Activated T-helper 17 cell treated with anti-CD3 and anti-CD28 coated beads, Interleukin-2, amount 50 U/mL, for 72 hours (primary cell): ENCODE measurements around the gene NR2F6. TPM values are rescaled to one million over a fixed set of nuclear protein-coding genes. Genes with fewer than 3 reads are reported as not detected.
"Not testable (repeated sequence)": the region's sequence is repeated elsewhere in the genome, so short reads cannot be mapped to it uniquely, and the experiment has no call there.

Source experiments
- ATAC-seq: fragments of 150-1000 bp; cut with Tn5 transposase; replicated peaks from 2 replicates; pipeline ENCODE4 v1.10.0; 2021; ENCODE audit warnings: mild to moderate bottlenecking, moderate library complexity
- H3K27ac Mint-ChIP-seq: one replicate; pipeline ENCODE4 v1.8.0; 2022; ENCODE audit warnings: mixed read lengths
- H3K27me3 Mint-ChIP-seq: one replicate; pipeline ENCODE4 v1.8.0; 2022; ENCODE audit warnings: mixed read lengths
- H3K36me3 Mint-ChIP-seq: one replicate; pipeline ENCODE4 v1.8.0; 2022; ENCODE audit warnings: low read depth, mild to moderate bottlenecking, mixed read lengths
- H3K4me1 Mint-ChIP-seq: one replicate; pipeline ENCODE4 v1.8.0; 2022; ENCODE audit warnings: mixed read lengths
- H3K4me3 Mint-ChIP-seq: one replicate; pipeline ENCODE4 v1.8.0; 2022; ENCODE audit warnings: mild to moderate bottlenecking, mixed read lengths
- H3K9me3 Mint-ChIP-seq: one replicate; pipeline ENCODE4 v1.8.0; 2022; ENCODE audit warnings: mixed read lengths
- total RNA-seq, 2 donors: library from RNA; stranded (reverse); gene quantifications; one replicate each; pipeline ENCODE4 v1.2.3, GENCODE V29; 2022

NR2F6 gene
- total RNA-seq, 2 donors from 2014 or later: 6.8 to 9.2 TPM

DNA sequence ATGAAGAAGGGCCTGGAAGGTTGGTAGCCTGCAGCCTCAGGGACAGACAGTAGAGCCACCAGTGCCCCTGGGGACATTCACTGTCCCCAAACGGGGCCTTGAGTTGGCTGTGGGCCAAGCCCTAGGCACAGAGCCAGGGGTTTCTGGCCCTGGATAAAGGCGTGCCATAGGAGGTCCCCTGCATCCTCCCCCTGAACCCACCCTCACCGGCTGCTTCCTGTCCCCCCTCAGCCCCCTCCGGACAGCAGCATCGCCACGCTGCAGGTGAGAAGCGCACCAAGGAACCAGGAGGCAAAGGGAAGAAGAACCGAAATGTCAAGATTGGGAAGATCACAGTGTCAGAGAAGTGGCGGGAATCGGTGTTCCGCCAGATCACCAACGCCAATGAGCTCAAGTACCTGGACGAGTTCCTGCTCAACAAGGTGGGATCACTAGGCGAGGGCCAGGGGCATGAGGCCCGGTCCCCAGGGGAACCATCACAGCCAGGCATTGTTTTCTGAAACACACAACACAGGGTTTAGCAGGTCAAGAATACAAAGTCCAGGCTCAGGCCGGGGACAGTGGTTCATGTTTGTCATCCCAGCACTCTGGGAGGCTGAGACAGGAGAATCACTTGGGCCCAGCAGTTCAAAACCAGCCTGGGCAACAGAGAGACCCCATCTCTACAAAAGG is 45.2 kb downstream of the NR2F6 start:
- no peaks in the 10 kb centered on the region for H3K27me3 Mint-ChIP-seq
- no peak overlapping the region for H3K4me3 Mint-ChIP-seq
- peaks cover 97% of the 10 kb centered on the region for H3K36me3 Mint-ChIP-seq
- no peak overlapping the region for H3K27ac Mint-ChIP-seq
- no peaks in the 10 kb centered on the region for H3K9me3 Mint-ChIP-seq
- no peak for ATAC-seq
- peaks cover 11% of the 10 kb centered on the region for H3K4me1 Mint-ChIP-seq

DNA sequence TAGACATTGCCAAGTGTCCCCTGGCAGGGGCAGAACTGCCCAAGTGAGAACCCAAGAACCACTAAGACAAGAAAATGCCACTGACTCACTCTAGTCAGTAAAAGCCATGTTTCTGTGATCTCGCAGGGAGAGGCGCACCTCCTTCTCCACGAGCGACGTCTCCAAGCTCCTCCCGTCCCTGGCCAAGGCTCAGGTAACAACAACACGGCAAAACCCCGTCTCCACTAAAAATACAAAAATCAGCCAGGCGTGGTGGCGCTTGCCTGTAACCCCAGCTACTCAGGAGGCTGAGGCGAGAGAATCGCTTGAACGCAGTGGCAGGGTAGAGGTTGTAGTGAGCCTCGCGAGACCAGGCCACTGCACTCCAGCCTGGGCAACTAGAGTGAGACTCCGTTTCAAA is 48.1 kb downstream of the NR2F6 start:
- ATAC-seq: no peak

DNA sequence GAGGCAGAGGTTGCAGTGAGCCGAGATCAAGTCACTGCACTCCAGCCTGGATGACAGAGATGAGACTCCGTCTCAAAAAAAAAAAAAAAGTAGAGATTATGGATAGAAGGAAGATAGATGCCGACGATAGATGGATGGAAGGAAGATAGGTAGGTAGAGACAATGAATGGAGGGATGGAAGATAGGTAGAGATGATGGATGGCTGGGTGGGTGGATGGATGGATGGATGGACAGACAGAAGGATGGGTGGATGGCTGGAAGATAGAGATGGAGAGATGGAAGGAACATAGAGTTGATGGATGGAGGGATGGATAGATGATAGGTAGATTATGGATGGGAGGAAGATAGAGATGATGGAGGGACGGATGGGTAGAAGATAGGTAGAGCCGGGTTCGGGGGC is 49.1 kb downstream of the NR2F6 start:
- ATAC-seq: no peak
- Mint-ChIP-seq H3K4me3 (no peak overlapping the region), H3K36me3 (peaks cover 89% of the 10 kb centered on the region), H3K9me3 (no peaks in the 10 kb centered on the region), H3K27ac (peak overlapping the region; percentile 5), H3K4me1 (peaks cover 11% of the 10 kb centered on the region), H3K27me3 (no peaks in the 10 kb centered on the region)

More for the DNA sequence above, 48.1 kb downstream of the NR2F6 start:
- peaks cover 94% of the 10 kb centered on the region for H3K36me3 Mint-ChIP-seq
- H3K4me3 Mint-ChIP-seq: no peak overlapping the region
- H3K27me3 Mint-ChIP-seq: no peaks in the 10 kb centered on the region
- peaks cover 11% of the 10 kb centered on the region for H3K4me1 Mint-ChIP-seq
- no peaks in the 10 kb centered on the region for H3K9me3 Mint-ChIP-seq
- H3K27ac Mint-ChIP-seq: no peak overlapping the region

DNA sequence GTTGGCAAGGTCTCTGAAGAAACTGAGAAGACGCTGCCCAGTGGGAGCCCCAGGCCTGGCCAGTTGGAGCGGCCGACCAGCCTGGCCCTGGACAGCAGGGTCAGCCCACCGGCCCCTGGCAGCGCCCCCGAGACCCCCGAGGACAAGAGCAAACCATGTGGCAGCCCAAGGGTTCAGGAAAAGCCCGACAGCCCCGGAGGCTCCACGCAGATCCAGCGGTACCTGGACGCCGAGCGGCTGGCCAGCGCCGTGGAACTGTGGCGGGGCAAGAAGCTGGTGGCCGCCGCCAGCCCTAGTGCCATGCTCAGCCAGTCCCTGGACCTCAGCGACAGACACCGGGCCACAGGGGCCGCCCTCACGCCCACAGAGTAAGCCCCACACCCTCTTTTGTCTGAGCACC is 50.6 kb downstream of the NR2F6 start:
- no peak overlapping the region for H3K4me3 Mint-ChIP-seq
- H3K9me3 Mint-ChIP-seq: no peaks in the 10 kb centered on the region
- peaks cover 11% of the 10 kb centered on the region for H3K4me1 Mint-ChIP-seq
- H3K27ac Mint-ChIP-seq: no peak overlapping the region
- peaks cover 86% of the 10 kb centered on the region for H3K36me3 Mint-ChIP-seq
- ATAC-seq: no peak
- H3K27me3 Mint-ChIP-seq: no peaks in the 10 kb centered on the region

DNA sequence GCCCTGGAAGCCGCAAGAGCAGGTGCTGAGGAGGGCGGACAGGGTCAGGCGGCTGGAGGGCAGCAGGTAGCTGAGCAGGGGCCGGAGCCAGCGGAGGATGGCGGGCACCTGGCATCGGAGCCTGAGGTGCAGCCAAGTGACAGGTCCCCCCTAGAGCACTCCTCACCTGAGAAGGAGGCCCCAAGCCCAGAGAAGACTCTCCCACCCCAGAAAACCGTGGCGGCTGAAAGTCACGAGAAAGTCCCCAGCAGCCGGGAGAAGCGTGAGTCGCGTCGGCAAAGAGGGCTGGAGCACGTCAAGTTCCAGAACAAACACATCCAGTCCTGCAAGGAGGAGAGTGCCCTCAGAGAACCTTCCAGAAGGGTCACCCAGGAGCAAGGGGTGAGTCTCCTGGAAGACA is 51.1 kb downstream of the NR2F6 start:
- H3K9me3 Mint-ChIP-seq: no peaks in the 10 kb centered on the region
- H3K4me1 Mint-ChIP-seq: peaks cover 11% of the 10 kb centered on the region
- no peaks in the 10 kb centered on the region for H3K27me3 Mint-ChIP-seq

DNA sequence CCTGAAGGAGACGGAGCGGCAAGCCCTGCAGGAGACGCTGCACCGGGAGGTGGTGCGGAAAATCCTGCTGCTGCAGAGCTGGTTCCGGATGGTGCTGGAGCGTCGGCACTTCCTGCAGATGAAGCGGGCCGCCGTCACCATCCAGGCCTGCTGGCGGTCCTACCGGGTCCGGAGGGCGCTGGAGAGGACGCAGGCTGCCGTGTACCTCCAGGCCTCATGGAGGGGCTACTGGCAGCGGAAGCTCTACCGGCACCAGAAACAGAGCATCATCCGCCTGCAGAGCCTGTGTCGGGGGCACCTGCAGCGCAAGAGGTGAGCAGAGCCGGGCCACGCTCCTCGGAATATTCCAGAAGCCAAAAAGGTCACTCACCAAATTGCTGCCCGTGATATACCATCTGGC is 53.0 kb downstream of the NR2F6 start:
- Mint-ChIP-seq H3K27ac (no peak overlapping the region), H3K36me3 (peaks cover 86% of the 10 kb centered on the region), H3K9me3 (no peaks in the 10 kb centered on the region), H3K27me3 (no peaks in the 10 kb centered on the region), H3K4me1 (peaks cover 11% of the 10 kb centered on the region), H3K4me3 (no peak overlapping the region)
- ATAC-seq: no peak

More for the DNA sequence above, 51.1 kb downstream of the NR2F6 start:
- no peak for ATAC-seq
- Mint-ChIP-seq H3K36me3 (peaks cover 86% of the 10 kb centered on the region), H3K27ac (no peak overlapping the region), H3K4me3 (no peak overlapping the region)

DNA sequence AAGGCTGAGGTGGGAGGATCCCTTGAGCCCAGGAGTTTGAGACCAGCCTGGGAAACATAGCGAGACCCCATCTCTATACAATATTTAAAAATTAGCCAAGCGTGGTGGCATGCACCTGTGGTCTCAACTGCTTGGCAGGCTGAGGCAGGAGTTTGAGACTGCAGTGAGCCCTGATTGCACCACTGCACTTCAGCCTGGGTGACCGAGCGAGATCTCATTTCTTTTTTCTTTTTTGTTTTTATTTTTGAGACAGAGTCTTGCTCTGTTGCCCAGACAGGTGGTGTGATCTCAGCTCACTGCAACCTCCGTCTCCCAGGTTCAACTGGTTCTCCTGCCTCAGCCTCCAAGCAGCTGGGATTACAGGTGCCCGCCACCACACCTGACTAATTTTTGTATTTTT is 54.0 kb downstream of the NR2F6 start:
- ATAC-seq, H3K27me3 Mint-ChIP-seq, H3K9me3 Mint-ChIP-seq, H3K27ac Mint-ChIP-seq, H3K4me3 Mint-ChIP-seq, H3K4me1 Mint-ChIP-seq: not testable (repeated sequence)
- peaks cover 86% of the 10 kb centered on the region for H3K36me3 Mint-ChIP-seq

DNA sequence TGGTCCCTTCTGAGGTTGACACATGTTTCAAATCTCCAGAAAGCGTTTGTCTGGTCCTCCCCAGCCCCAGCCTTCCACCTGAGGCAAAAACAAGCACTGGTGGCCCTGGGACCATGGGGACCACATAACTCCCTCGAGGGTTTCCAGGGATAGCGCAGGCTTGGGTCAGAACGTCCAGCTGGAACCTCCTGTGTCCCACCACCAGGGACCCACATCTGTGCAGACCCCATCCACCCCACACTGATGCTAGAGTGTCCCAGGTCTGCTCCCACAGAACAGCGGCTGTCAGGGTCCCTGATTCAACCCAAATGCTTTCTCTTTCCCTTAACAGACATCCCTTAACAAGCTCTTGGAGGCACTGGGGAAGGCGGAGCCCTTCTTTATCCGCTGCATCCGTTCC is 60.1 kb downstream of the NR2F6 start:
- Mint-ChIP-seq H3K27me3 (no peaks in the 10 kb centered on the region), H3K4me3 (no peak overlapping the region), H3K9me3 (no peaks in the 10 kb centered on the region), H3K4me1 (peaks cover 11% of the 10 kb centered on the region), H3K36me3 (peaks cover 92% of the 10 kb centered on the region), H3K27ac (peak overlapping the region; percentile 59)
- ATAC-seq: no peak

DNA sequence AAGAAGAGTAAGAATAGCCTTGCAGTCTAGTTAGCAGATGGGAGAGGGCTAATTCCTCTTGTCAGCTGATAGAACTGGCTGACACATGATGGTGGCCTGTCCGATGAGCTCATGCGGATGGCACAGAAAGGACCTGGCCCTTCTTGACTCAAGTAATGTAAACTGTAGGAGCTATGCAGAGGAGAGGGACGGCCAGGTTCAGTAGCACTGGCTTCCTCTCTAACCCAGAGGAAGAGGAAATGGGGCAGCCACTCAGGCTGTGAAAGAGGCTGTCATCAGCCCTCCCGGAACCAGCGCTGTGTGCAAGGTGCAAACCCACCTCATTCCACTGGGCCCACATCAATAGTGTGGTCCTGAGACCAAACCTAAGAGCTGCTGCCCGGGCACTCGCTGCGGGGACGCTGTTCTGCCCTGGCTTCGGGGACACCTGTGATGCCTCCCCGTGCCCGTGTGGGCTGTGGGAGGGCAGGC is 61.3 kb downstream of the NR2F6 start:
- Mint-ChIP-seq H3K9me3 (no peaks in the 10 kb centered on the region), H3K4me1 (peaks cover 11% of the 10 kb centered on the region), H3K4me3 (peak overlapping the region; percentile 87), H3K27ac (peak overlapping the region; percentile 93), H3K36me3 (peaks cover 90% of the 10 kb centered on the region), H3K27me3 (no peaks in the 10 kb centered on the region)
- ATAC-seq: peak; percentile 78

DNA sequence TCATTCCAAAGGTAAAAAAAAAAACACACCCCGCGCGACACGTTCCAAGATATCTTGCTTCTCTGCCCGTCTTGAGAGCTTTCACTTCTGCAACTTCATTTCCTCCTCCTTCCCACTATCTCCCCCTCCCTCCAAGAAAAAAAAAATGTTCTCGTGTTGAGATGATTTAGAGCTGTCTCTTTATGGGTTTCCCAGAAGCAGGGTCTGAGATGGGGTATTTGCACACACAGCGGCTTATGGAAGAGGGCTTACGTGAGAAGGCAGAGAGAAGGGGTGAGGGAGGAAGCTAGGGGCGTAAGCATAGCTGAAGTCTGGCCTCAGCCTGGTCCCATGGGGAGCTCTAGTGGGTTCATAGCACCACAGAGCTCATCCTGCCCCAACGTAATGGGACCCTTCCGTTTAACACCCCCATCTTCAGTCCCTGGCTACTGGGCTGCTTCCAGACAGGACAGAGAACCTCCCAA is 61.8 kb downstream of the NR2F6 start:
- Mint-ChIP-seq H3K36me3 (peaks cover 90% of the 10 kb centered on the region), H3K27ac (peak overlapping the region; percentile 93), H3K27me3 (no peaks in the 10 kb centered on the region), H3K4me1 (peaks cover 11% of the 10 kb centered on the region), H3K9me3 (no peaks in the 10 kb centered on the region), H3K4me3 (peak overlapping the region; percentile 87)
- ATAC-seq: peak; percentile 53

DNA sequence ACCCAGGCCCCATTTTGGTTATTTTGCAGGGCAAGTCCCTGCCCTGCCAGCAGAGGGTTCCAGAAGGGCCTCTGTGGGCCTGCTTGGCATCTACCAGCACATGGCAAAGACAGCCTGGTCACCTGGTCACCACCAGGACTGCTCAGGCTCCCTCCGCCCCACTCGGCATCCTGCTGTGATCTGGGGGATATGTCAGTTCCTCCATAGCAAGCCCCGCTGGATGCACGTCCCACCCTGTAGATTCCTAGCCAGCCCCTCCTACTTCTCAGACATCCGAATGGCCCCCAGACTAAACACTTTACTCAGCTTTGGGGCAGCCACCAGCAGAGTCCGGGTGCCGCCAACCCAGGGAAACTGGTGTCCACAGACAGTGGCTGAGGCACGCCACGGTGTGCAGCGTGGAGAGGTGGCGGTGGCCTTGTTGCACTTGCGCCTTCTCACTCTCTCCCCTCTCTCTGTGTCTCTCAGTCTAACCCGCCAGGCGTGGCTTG is 62.4 kb downstream of the NR2F6 start:
- Mint-ChIP-seq H3K4me3 (peak overlapping the region; percentile 87), H3K9me3 (no peaks in the 10 kb centered on the region), H3K27me3 (no peaks in the 10 kb centered on the region), H3K27ac (peak overlapping the region; percentile 93), H3K4me1 (peaks cover 11% of the 10 kb centered on the region), H3K36me3 (peaks cover 90% of the 10 kb centered on the region)
- ATAC-seq: peak; percentile 53

Other genes with a start within 250 kb of the NR2F6 start
- gene CPAMD8, start 219.1 kb downstream of the NR2F6 start, total RNA-seq: 1 to 10 TPM in 1 of 2 donors, under 1 TPM in 1; 0.11 to 6.5 TPM
- gene HAUS8, start 170.5 kb downstream of the NR2F6 start, total RNA-seq: 10 to 100 TPM; 26.0 to 35.2 TPM
- 100 to 1,000 TPM; 149 to 152 TPM for gene MYO9B, start 170.1 kb downstream of the NR2F6 start, total RNA-seq
- 10 to 100 TPM; 27.8 to 30.6 TPM for gene USE1, start 30.6 kb downstream of the NR2F6 start, total RNA-seq
- gene OCEL1, start 19.7 kb downstream of the NR2F6 start, total RNA-seq: 10 to 100 TPM; 14.1 to 17.6 TPM
- gene USHBP1, start 18.8 kb upstream of the NR2F6 start, total RNA-seq: under 1 TPM; 0.26 to 0.48 TPM
- gene BABAM1, start 21.5 kb upstream of the NR2F6 start, total RNA-seq: 100 to 1,000 TPM in 1 of 2 donors, 10 to 100 TPM in 1; 73.4 to 115 TPM
- 10 to 100 TPM in 1 of 2 donors, 1 to 10 TPM in 1; 4.4 to 11.6 TPM for gene ANKLE1, start 36.0 kb upstream of the NR2F6 start, total RNA-seq
- 1 to 10 TPM; 8.0 to 8.5 TPM for gene ABHD8, start 57.5 kb upstream of the NR2F6 start, total RNA-seq
- 10 to 100 TPM; 56.2 to 95.9 TPM for gene MRPL34, start 60.0 kb upstream of the NR2F6 start, total RNA-seq
- gene DDA1, start 63.6 kb upstream of the NR2F6 start, total RNA-seq: 10 to 100 TPM; 27.8 to 45.8 TPM
- 1 to 10 TPM; 3.6 to 3.9 TPM for gene ANO8, start 88.9 kb upstream of the NR2F6 start, total RNA-seq
- gene GTPBP3, start 91.6 kb upstream of the NR2F6 start, total RNA-seq: 10 to 100 TPM; 14.7 to 29.6 TPM
- gene PLVAP, start 131.4 kb upstream of the NR2F6 start, total RNA-seq: under 1 TPM in 1 of 2 donors, not detected in 1; 0.53 TPM
- gene CCDC194, start 148.3 kb upstream of the NR2F6 start, total RNA-seq: 1 to 10 TPM; 1.8 to 4.8 TPM
- 100 to 1,000 TPM; 130 to 154 TPM for gene BST2, start 159.7 kb upstream of the NR2F6 start, total RNA-seq
- gene MVB12A, start 174.1 kb upstream of the NR2F6 start, total RNA-seq: 10 to 100 TPM; 42.6 to 48.9 TPM
- not detected for gene TMEM221, start 202.7 kb upstream of the NR2F6 start, total RNA-seq
- gene NXNL1, start 215.0 kb upstream of the NR2F6 start, total RNA-seq: not detected
- 1 to 10 TPM; 3.8 to 6.7 TPM for gene SLC27A1, start 224.6 kb upstream of the NR2F6 start, total RNA-seq